A549 (cell line): ENCODE results near the gene BRD3OS. TPM values are rescaled to one million over a fixed set of nuclear protein-coding genes. Genes with fewer than 3 reads are reported as not detected.

Experiments used
- ATAC-seq, 2 experiments: fragments of 200-7000 bp in 1 of 2; fragments of >200 bp in 1 of 2; cut with Nextera tagmentation in 1 of 2; cut with Tn5 transposase in 1 of 2; 3 replicates each; pipeline versions ENCODE4 v1.8.0 to v1.9.1; 2018 to 2020; ENCODE audit warnings: mild to moderate bottlenecking in 1 of 2, moderate library complexity in 1 of 2
- CTCF ChIA-PET: fragments of 300-600 bp; sonication (Branson Sonifier 250); formaldehyde crosslinking; extraction: SDS; loops from one replicate; lab custom pipeline; 2021; ENCODE audit warnings: antibody characterized with exemption, inconsistent platforms; lab: Yijun Ruan, JAX
- POLR2A ChIA-PET: fragments of 350-600 bp; formaldehyde crosslinking; extraction: SDS; loops from one replicate; lab custom pipeline; 2021; ENCODE audit warnings: antibody characterized with exemption, inconsistent platforms; lab: Yijun Ruan, JAX
- DNase-seq, 2 experiments: peaks; one replicate each; pipeline versions ENCODE4 v3.0.0 to v3.0.0-alpha.2; 2011 to 2016; ENCODE audit warnings: low read depth in 1 of 2, low spot score in 1 of 2
- FAIRE-seq: peaks from 2 replicates; lab custom pipeline; 2011; peaks lifted over from hg19 to GRCh38; lab: Jason Lieb, UNC
- H3K27ac ChIP-seq, 2 experiments: fragments of >200 bp; sonication (Bioruptor Twin); formaldehyde crosslinking; 3 replicates each; pipeline ENCODE4 v1.5.1; 2016 to 2017
- H3K4me1 ChIP-seq: fragments of >200 bp; sonication (Bioruptor Twin); formaldehyde crosslinking; 3 replicates; pipeline ENCODE4 v1.6.1; 2016
- H3K4me2 ChIP-seq: fragments of >200 bp; sonication (Bioruptor Twin); formaldehyde crosslinking; 3 replicates; pipeline ENCODE4 v1.6.1; 2016
- H3K4me3 ChIP-seq: fragments of >200 bp; sonication (Bioruptor Twin); formaldehyde crosslinking; 3 replicates; pipeline ENCODE4 v1.5.1; 2016
- H3K9me3 ChIP-seq: fragments of >200 bp; sonication (Bioruptor Twin); formaldehyde crosslinking; 3 replicates; pipeline ENCODE4 v1.6.1; 2016
- ATOH8 ChIP-seq: fragments of 250-450 bp; sonication (Bioruptor Pico); IDR thresholded peaks from 2 replicates; pipeline ENCODE4 v1.5.0; 2020; ENCODE audit warnings: low read depth, mild to moderate bottlenecking, moderate library complexity
- BCL3 ChIP-seq: fragments of >200 bp; sonication (Bioruptor Twin); formaldehyde crosslinking; IDR thresholded peaks from 3 replicates; pipeline ENCODE4 v1.6.1; 2016
- CBX2 ChIP-seq: fragments of 200-600 bp; sonication (generic); IDR thresholded peaks from 2 replicates; pipeline ENCODE4 v1.6.1; 2016; ENCODE audit warnings: low read depth, mild to moderate bottlenecking, borderline replicate concordance
- CHD2 ChIP-seq: fragments of 150-350 bp; IDR thresholded peaks from 2 replicates; pipeline ENCODE4 v1.6.1; 2014; ENCODE audit warnings: low read length; ENCODE audit not compliant: partially characterized antibody
- CTCF ChIP-seq: fragments of >200 bp; sonication (Bioruptor Twin); formaldehyde crosslinking; IDR thresholded peaks from 3 replicates; pipeline ENCODE4 v1.5.1; 2016
- EP300 ChIP-seq, 2 experiments: fragments of >200 bp; sonication (Bioruptor Twin); formaldehyde crosslinking; IDR thresholded peaks; 2 replicates in 1 of 2; 3 replicates in 1 of 2; pipeline ENCODE4 v1.6.1; 2016 to 2017
- ESRRA ChIP-seq: fragments of 150-350 bp; IDR thresholded peaks from 2 replicates; pipeline ENCODE4 v1.6.1; 2014; ENCODE audit warnings: mild to moderate bottlenecking, low read length, borderline replicate concordance
- HEYL ChIP-seq: fragments of 250-450 bp; sonication (Bioruptor Pico); IDR thresholded peaks from 2 replicates; pipeline ENCODE4 v1.8.0; 2021; ENCODE audit warnings: mild to moderate bottlenecking, moderate library complexity
- HMGXB4 ChIP-seq: fragments of 250-450 bp; sonication (Bioruptor Pico); IDR thresholded peaks from 2 replicates; pipeline ENCODE4 v1.5.0; 2021; ENCODE audit warnings: mild to moderate bottlenecking, moderate library complexity, borderline replicate concordance
- HOXA7 ChIP-seq: fragments of 250-450 bp; sonication (Bioruptor Pico); IDR thresholded peaks from 2 replicates; pipeline ENCODE4 v1.5.0; 2020; ENCODE audit warnings: mild to moderate bottlenecking, moderate library complexity
- HOXB13 ChIP-seq: fragments of 250-450 bp; sonication (Bioruptor Pico); IDR thresholded peaks from 2 replicates; pipeline ENCODE4 v1.5.0; 2020; ENCODE audit warnings: low read depth, mild to moderate bottlenecking, moderate library complexity
- HOXB5 ChIP-seq: fragments of 250-450 bp; sonication (Bioruptor Pico); IDR thresholded peaks from 2 replicates; pipeline ENCODE4 v1.5.0; 2020; ENCODE audit warnings: mild to moderate bottlenecking, moderate library complexity
- MAFK ChIP-seq: fragments of 450-650 bp; IDR thresholded peaks from 2 replicates; pipeline ENCODE4 v1.6.1; 2014; ENCODE audit not compliant: partially characterized antibody
- MAX ChIP-seq: IDR thresholded peaks from 2 replicates; pipeline ENCODE4 v1.6.1; 2012
- MAZ ChIP-seq: fragments of 150-350 bp; IDR thresholded peaks from 2 replicates; pipeline ENCODE4 v1.6.1; 2014; ENCODE audit warnings: antibody characterized with exemption, low read depth, low read length, borderline replicate concordance
- MYC ChIP-seq: IDR thresholded peaks from 2 replicates; pipeline ENCODE4 v1.6.1; 2012; ENCODE audit warnings: mild to moderate bottlenecking, inconsistent platforms, low read length, improper control_type of control experiment, borderline replicate concordance
- NFE2L2 ChIP-seq: fragments of 150-350 bp; conservative IDR thresholded peaks from 2 replicates; pipeline ENCODE4 v1.6.1; 2014; ENCODE audit warnings: low read length
- NPAS2 ChIP-seq: fragments of 250-450 bp; sonication (Bioruptor Pico); IDR thresholded peaks from 2 replicates; pipeline ENCODE4 v1.8.0; 2022; ENCODE audit warnings: mild to moderate bottlenecking, moderate library complexity, borderline replicate concordance
- NR3C1 ChIP-seq: fragments of >200 bp; sonication (Bioruptor Twin); formaldehyde crosslinking; IDR thresholded peaks from 3 replicates; pipeline ENCODE4 v1.6.1; 2017
- POLR2A ChIP-seq: IDR thresholded peaks from 2 replicates; pipeline ENCODE4 v1.6.1; 2012; ENCODE audit warnings: mild to moderate bottlenecking, low read length
- POLR2AphosphoS2 ChIP-seq: conservative IDR thresholded peaks from 2 replicates; pipeline ENCODE4 v1.6.1; 2012; ENCODE audit warnings: low read length, improper control_type of control experiment, inconsistent platforms
- SMC3 ChIP-seq: fragments of >200 bp; sonication (Bioruptor Twin); formaldehyde crosslinking; IDR thresholded peaks from 3 replicates; pipeline ENCODE4 v1.6.1; 2018; ENCODE audit warnings: inconsistent platforms
- TFCP2L1 ChIP-seq: fragments of 250-450 bp; sonication (Bioruptor Pico); IDR thresholded peaks from 2 replicates; pipeline ENCODE4 v1.5.0; 2021; ENCODE audit warnings: mild to moderate bottlenecking
- ZNF302 ChIP-seq: fragments of 250-450 bp; sonication (Bioruptor Pico); IDR thresholded peaks from 2 replicates; pipeline ENCODE4 v1.9.0; 2021; ENCODE audit warnings: inconsistent platforms, mild to moderate bottlenecking, moderate library complexity
- ZSCAN20 ChIP-seq: fragments of 250-450 bp; sonication (Bioruptor Pico); IDR thresholded peaks from 2 replicates; pipeline ENCODE4 v1.8.0; 2022; ENCODE audit warnings: mild to moderate bottlenecking, moderate library complexity
- WGBS: methylation state at CpG from one replicate; pipeline ENCODE4 v1.1.6; 2017; ENCODE audit errors: missing lambda C conversion rate; 5-methylcytosine and 5-hydroxymethylcytosine counted together
- polyA plus RNA-seq, 4 experiments: library from polyadenylated mRNA; depleted of rRNA in 3 of 4; stranded (reverse); fragments of >200 nt; fragmentation: RNase III in 1 of 4; extraction: RNeasy Plus Mini Kit Qiagen cat#74134 plus additional on column Dnase treatment in 1 of 4; gene quantifications; 2 replicates in 3 of 4; 3 replicates in 1 of 4; pipeline ENCODE4 v1.2.3, GENCODE V29; 2011 to 2017

The BRD3OS gene
- polyA plus RNA-seq, 2 of the 4 experiments (the other 2 are of a cell fraction) = 10.4 to 10.8 TPM

- POLR2A ChIA-PET = no interaction called here
- peaks cover 10% of the 10 kb centered on the region for H3K4me1 ChIP-seq
- no peaks in the 10 kb centered on the region for H3K9me3 ChIP-seq
- TF ChIP-seq ATOH8 (CRISPR knock-in tag) (no peak), NR3C1 (no peak), TFCP2L1 (CRISPR knock-in tag) (no peak), BCL3 (no peak), HOXA7 (CRISPR knock-in tag) (no peak), CTCF (no peak), HOXB13 (CRISPR knock-in tag) (no peak), CBX2 (no peak), CHD2 (no peak), NPAS2 (CRISPR knock-in tag) (no peak), HEYL (no peak), POLR2AphosphoS2 (no peak), POLR2A (no peak), ZSCAN20 (no peak), HOXB5 (CRISPR knock-in tag) (no peak), EP300 (IDR thresholded peaks at IDR 0.05) (no peak)
- TF ChIP-seq, all 56 proteins: peak for 0
- DNase-seq (no peak), FAIRE-seq (no peak), ATAC-seq (no peak)
- H3K4me3 ChIP-seq = no peak overlapping the region
- H3K4me2 ChIP-seq = no peak overlapping the region
- no peak overlapping the region for H3K27ac ChIP-seq
- WGBS = 99% methylated on average over 7 of the region's 7 CpGs
- CTCF ChIA-PET = interaction anchor here (0.8 to 1.5 kb wide), 2 partner anchors 10 to 12 kb away, joined by 3 to 4 read pairs; no protein-coding TSS in a partner anchor
These were observed 39.4 kb downstream of the BRD3OS start for GRCh38 chr9:134064711-134065110.

- ATAC-seq (no peak), FAIRE-seq (no peak), DNase-seq (peak in 1 of 2 experiments; percentile 17)
- peaks cover 10% of the 10 kb centered on the region for H3K4me1 ChIP-seq
- 83% methylated on average over 28 of the region's 28 CpGs for WGBS
- no peak for TF ChIP-seq POLR2A
- TF ChIP-seq MAZ = no peak
- TF ChIP-seq ZNF302 (CRISPR knock-in tag) = no peak
- TF ChIP-seq MYC = no peak
- TF ChIP-seq NFE2L2 = no peak
- TF ChIP-seq SMC3 = no peak
- no peak for TF ChIP-seq MAFK
- TF ChIP-seq HOXB13 (CRISPR knock-in tag) = no peak
- TF ChIP-seq ESRRA = no peak
- no peak for TF ChIP-seq MAX
- no peak for TF ChIP-seq HMGXB4 (CRISPR knock-in tag)
- H3K9me3 ChIP-seq = no peaks in the 10 kb centered on the region
- POLR2A ChIA-PET = interaction anchor here (0.7 kb wide), 1 partner anchor 70 kb away, joined by 3 read pairs; the partner anchor contains the start of gene WDR5
- H3K4me3 ChIP-seq = peak overlapping the region; percentile 83
- peak overlapping the region; percentile 91 for H3K4me2 ChIP-seq
- peak overlapping the region; percentile 91 to 100; a peak in 5 of 6 replicates for H3K27ac ChIP-seq
- CTCF ChIA-PET = interaction anchor here (1.2 to 2.1 kb wide), 3 partner anchors 8 to 72 kb away, joined by 3 to 7 read pairs (median 4); no protein-coding TSS in a partner anchor
These were observed 40.5 kb downstream of the BRD3OS start for GRCh38 chr9:134065612-134066419.
